SJSA1 (cell line): Measurements from ENCODE around the gene DDIT4L. TPM values are rescaled to one million over a fixed set of nuclear protein-coding genes. Genes with fewer than 3 reads are reported as not detected.
"Not testable (repeated sequence)": the region's sequence is repeated elsewhere in the genome, so short reads cannot be mapped to it uniquely, and the experiment has no call there.

Experiments used
- DNase-seq, 2 experiments: peaks; one replicate each; pipeline ENCODE4 v3.0.0-alpha.2; 2015 to 2020; ENCODE audit warnings: low spot score in 2 of 2, low read depth in 1 of 2
- H3K27ac ChIP-seq: fragments of 250-450 bp; sonication (Bioruptor Pico); 2 replicates; pipeline ENCODE4 v1.5.1; 2020; ENCODE audit warnings: mild to moderate bottlenecking, moderate library complexity
- H3K27me3 ChIP-seq: fragments of 250-450 bp; sonication (Bioruptor Pico); replicated peaks from 2 replicates; pipeline ENCODE4 v1.5.1; 2020; ENCODE audit warnings: mild to moderate bottlenecking, moderate library complexity
- H3K36me3 ChIP-seq: fragments of 250-450 bp; sonication (Bioruptor Pico); 2 replicates; pipeline ENCODE4 v1.5.1; 2020; ENCODE audit warnings: mild to moderate bottlenecking
- H3K4me1 ChIP-seq: fragments of 250-450 bp; sonication (Bioruptor Pico); replicated peaks from 2 replicates; pipeline ENCODE4 v1.6.1; 2021; ENCODE audit warnings: mild to moderate bottlenecking
- H3K4me3 ChIP-seq: fragments of 250-450 bp; sonication (Bioruptor Pico); 2 replicates; pipeline ENCODE4 v1.5.1; 2020; ENCODE audit warnings: mild to moderate bottlenecking
- H3K9me3 ChIP-seq: fragments of 250-450 bp; sonication (Bioruptor Pico); replicated peaks from 2 replicates; pipeline ENCODE4 v1.5.1; 2020; ENCODE audit warnings: mild to moderate bottlenecking
- total RNA-seq: library from RNA; depleted of rRNA; stranded (reverse); fragments of >200 nt; shearing (Covaris generic); gene quantifications from 2 replicates; pipeline ENCODE4 v1.2.3, GENCODE V29; 2014; rRNA removed

The DDIT4L gene
- total RNA-seq, 1 experiment from 2014 or later = 2.1 TPM

- DNase-seq = no peak
- H3K36me3 ChIP-seq = no peaks in the 10 kb centered on the region
- H3K4me1 ChIP-seq = no peaks in the 10 kb centered on the region
- H3K4me3 ChIP-seq = no peak overlapping the region
- H3K9me3 ChIP-seq = no peaks in the 10 kb centered on the region; the same call in 1 of the 2 replicates
- H3K27me3 ChIP-seq = no peaks in the 10 kb centered on the region
- no peak overlapping the region for H3K27ac ChIP-seq
Measured at GRCh38 chr4:100147684-100148083, 42.6 kb downstream of the DDIT4L start.

- no peak overlapping the region for H3K4me3 ChIP-seq
- DNase-seq = no peak
- H3K36me3 ChIP-seq = no peaks in the 10 kb centered on the region
- no peaks in the 10 kb centered on the region; the same call in 1 of the 2 replicates for H3K9me3 ChIP-seq
- H3K27me3 ChIP-seq = no peaks in the 10 kb centered on the region
- no peak overlapping the region for H3K27ac ChIP-seq
- H3K4me1 ChIP-seq = no peaks in the 10 kb centered on the region
Measured at GRCh38 chr4:100147198-100147597, 43.1 kb downstream of the DDIT4L start.

- Histone ChIP-seq H3K4me3 (no peak overlapping the region), H3K36me3 (no peaks in the 10 kb centered on the region)
- no peak for DNase-seq
Measured at GRCh38 chr4:100146756-100147155, 43.5 kb downstream of the DDIT4L start.

GRCh38 chr4:100137320-100137719 lies 52.9 kb downstream of the DDIT4L start:
- not testable (repeated sequence) for H3K36me3 ChIP-seq, H3K4me1 ChIP-seq, H3K9me3 ChIP-seq, H3K4me3 ChIP-seq, H3K27me3 ChIP-seq, DNase-seq, H3K27ac ChIP-seq

More at GRCh38 chr4:100146756-100147155, 43.5 kb downstream of the DDIT4L start:
- Histone ChIP-seq H3K9me3 (no peaks in the 10 kb centered on the region; the same call in 1 of the 2 replicates), H3K27me3 (no peaks in the 10 kb centered on the region), H3K4me1 (no peaks in the 10 kb centered on the region), H3K27ac (no peak overlapping the region)

Other genes starting within 250 kb of the DDIT4L start
- gene DNAJB14, start 243.8 kb downstream of the DDIT4L start, total RNA-seq = 34.0 and 38.9 TPM in 2 replicates
- gene H2AZ1, start 240.2 kb downstream of the DDIT4L start, total RNA-seq = 984 and 1,007 TPM in 2 replicates